Measurements from ENCODE around the gene MOK.

MOK gene

DNA sequence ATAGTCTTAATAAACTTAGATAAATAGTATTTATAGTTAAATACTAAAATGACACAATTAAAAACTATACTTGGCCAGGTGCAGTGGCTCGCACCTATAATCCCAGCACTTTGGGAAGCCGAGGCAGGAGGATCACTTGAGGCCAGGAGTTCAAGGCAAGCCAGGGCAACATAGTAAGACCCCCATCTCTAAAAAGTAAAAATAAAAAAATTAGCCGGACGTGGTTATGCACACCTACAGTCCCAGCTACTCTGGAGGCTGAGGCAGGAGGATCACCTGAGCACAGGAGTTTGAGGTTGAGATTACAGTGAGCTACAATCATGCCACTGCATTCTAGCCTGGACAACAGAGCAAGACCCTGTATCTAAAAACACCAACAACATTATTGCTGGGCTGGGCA lies 41.7 kb upstream of the MOK start:
- H3K4me3 ChIP-seq (replicated peaks; ENCODE audit: low read depth, low read length), result no peak overlapping the region
- no peaks in the 10 kb centered on the region for H3K27me3 ChIP-seq (replicated peaks; ENCODE audit: control insufficient read depth, insufficient read depth, low read length)
- no peak for DNase-seq (ENCODE audit: extremely low read depth, insufficient read length)
- H3K36me3 ChIP-seq (ENCODE audit: control insufficient read depth, insufficient read depth, low read length), result peaks cover 19% of the 10 kb centered on the region
- TF ChIP-seq, protein P1, sequence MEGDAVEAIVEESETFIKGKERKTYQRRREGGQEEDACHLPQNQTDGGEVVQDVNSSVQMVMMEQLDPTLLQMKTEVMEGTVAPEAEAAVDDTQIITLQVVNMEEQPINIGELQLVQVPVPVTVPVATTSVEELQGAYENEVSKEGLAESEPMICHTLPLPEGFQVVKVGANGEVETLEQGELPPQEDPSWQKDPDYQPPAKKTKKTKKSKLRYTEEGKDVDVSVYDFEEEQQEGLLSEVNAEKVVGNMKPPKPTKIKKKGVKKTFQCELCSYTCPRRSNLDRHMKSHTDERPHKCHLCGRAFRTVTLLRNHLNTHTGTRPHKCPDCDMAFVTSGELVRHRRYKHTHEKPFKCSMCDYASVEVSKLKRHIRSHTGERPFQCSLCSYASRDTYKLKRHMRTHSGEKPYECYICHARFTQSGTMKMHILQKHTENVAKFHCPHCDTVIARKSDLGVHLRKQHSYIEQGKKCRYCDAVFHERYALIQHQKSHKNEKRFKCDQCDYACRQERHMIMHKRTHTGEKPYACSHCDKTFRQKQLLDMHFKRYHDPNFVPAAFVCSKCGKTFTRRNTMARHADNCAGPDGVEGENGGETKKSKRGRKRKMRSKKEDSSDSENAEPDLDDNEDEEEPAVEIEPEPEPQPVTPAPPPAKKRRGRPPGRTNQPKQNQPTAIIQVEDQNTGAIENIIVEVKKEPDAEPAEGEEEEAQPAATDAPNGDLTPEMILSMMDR (IDR thresholded peaks at IDR 0.05; ENCODE audit: insufficient read depth, low read length, poor library complexity, severe bottlenecking), result no peak

DNA sequence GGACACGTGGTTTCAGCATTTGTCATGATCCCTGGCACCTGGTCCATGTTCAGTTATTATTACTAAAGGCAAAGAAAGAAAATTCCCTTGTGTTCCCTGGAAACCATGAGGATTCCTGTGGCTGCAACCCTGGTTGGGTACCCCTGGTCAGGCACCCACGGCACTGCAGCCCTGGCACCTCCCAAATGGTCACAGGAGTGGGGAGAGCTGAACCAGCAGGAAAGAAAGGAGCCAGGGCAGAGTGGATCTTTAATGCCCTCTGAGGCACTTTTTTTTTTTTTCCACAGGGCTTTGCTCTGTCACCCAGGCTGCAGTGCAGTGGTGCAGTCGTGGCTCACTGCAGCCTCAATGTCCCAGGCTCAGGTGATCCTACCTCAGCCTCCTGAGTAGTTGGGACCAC lies 40.3 kb upstream of the MOK start:
- H3K36me3 ChIP-seq (ENCODE audit: control insufficient read depth, insufficient read depth, low read length), result peaks cover 25% of the 10 kb centered on the region

GRCh38 chr14:102344485-102344884 lies 39.5 kb upstream of the MOK start:
- TF ChIP-seq, protein P1 (IDR thresholded peaks at IDR 0.05; ENCODE audit: insufficient read depth, low read length, poor library complexity, severe bottlenecking), result no peak
- Histone ChIP-seq H3K27me3 (replicated peaks; ENCODE audit: control insufficient read depth, insufficient read depth, low read length) (no peaks in the 10 kb centered on the region), H3K36me3 (ENCODE audit: control insufficient read depth, insufficient read depth, low read length) (peaks cover 25% of the 10 kb centered on the region), H3K4me3 (replicated peaks; ENCODE audit: low read depth, low read length) (no peak overlapping the region)
- DNase-seq (ENCODE audit: extremely low read depth, insufficient read length), result no peak

More for the DNA sequence above, 40.3 kb upstream of the MOK start:
- TF ChIP-seq, protein P1 (IDR thresholded peaks at IDR 0.05; ENCODE audit: insufficient read depth, low read length, poor library complexity, severe bottlenecking), result no peak
- Histone ChIP-seq H3K27me3 (replicated peaks; ENCODE audit: control insufficient read depth, insufficient read depth, low read length) (no peaks in the 10 kb centered on the region), H3K4me3 (replicated peaks; ENCODE audit: low read depth, low read length) (no peak overlapping the region)
- no peak for DNase-seq (ENCODE audit: extremely low read depth, insufficient read length)

- Histone ChIP-seq H3K4me3 (replicated peaks; ENCODE audit: low read depth, low read length) (no peak overlapping the region), H3K27me3 (replicated peaks; ENCODE audit: control insufficient read depth, insufficient read depth, low read length) (no peaks in the 10 kb centered on the region), H3K36me3 (ENCODE audit: control insufficient read depth, insufficient read depth, low read length) (peaks cover 26% of the 10 kb centered on the region)
- no peak for DNase-seq (ENCODE audit: extremely low read depth, insufficient read length)
- TF ChIP-seq, protein P1 (IDR thresholded peaks at IDR 0.05; ENCODE audit: insufficient read depth, low read length, poor library complexity, severe bottlenecking), result no peak
Measured at GRCh38 chr14:102344084-102344483, 39.1 kb upstream of the MOK start.

- DNase-seq (ENCODE audit: extremely low read depth, insufficient read length), result no peak
- TF ChIP-seq, protein P1 (IDR thresholded peaks at IDR 0.05; ENCODE audit: insufficient read depth, low read length, poor library complexity, severe bottlenecking), result no peak
- Histone ChIP-seq H3K36me3 (ENCODE audit: control insufficient read depth, insufficient read depth, low read length) (peaks cover 26% of the 10 kb centered on the region), H3K4me3 (replicated peaks; ENCODE audit: low read depth, low read length) (no peak overlapping the region), H3K27me3 (replicated peaks; ENCODE audit: control insufficient read depth, insufficient read depth, low read length) (no peaks in the 10 kb centered on the region)
Measured at GRCh38 chr14:102342238-102342637, 37.3 kb upstream of the MOK start.

- no peaks in the 10 kb centered on the region for H3K27me3 ChIP-seq (replicated peaks; ENCODE audit: control insufficient read depth, insufficient read depth, low read length)
- no peak overlapping the region for H3K4me3 ChIP-seq (replicated peaks; ENCODE audit: low read depth, low read length)
- no peak for DNase-seq (ENCODE audit: extremely low read depth, insufficient read length)
- TF ChIP-seq, protein P1 (IDR thresholded peaks at IDR 0.05; ENCODE audit: insufficient read depth, low read length, poor library complexity, severe bottlenecking), result no peak
- H3K36me3 ChIP-seq (ENCODE audit: control insufficient read depth, insufficient read depth, low read length), result peaks cover 25% of the 10 kb centered on the region
Measured at GRCh38 chr14:102341566-102341965, 36.6 kb upstream of the MOK start.

All from GM06990 (cell line).